Bronchial epithelial cell (primary cell): Measurements from ENCODE around the gene CUEDC1. TPM values are rescaled to one million over a fixed set of nuclear protein-coding genes. Genes with fewer than 3 reads are reported as not detected.

Experiments used
- DNase-seq: peaks from one replicate; pipeline ENCODE4 v3.0.0-alpha.2; 2010; ENCODE audit warnings: low read depth
- FAIRE-seq: peaks from 2 replicates; lab custom pipeline; 2011; peaks lifted over from hg19 to GRCh38; lab: Jason Lieb, UNC
- H3K27me3 ChIP-seq: 2 replicates; pipeline ENCODE4 v1.5.1; 2011; ENCODE audit warnings: low read length; ENCODE audit not compliant: control insufficient read depth, insufficient read depth
- H3K36me3 ChIP-seq: 2 replicates; pipeline ENCODE4 v1.5.1; 2011; ENCODE audit warnings: low read length; ENCODE audit not compliant: control insufficient read depth, insufficient read depth
- H3K4me3 ChIP-seq: 2 replicates; pipeline ENCODE4 v1.5.1; 2011; ENCODE audit warnings: mild to moderate bottlenecking, low read depth, low read length, control low read depth
- CTCF ChIP-seq: IDR thresholded peaks from 2 replicates; pipeline ENCODE4 v1.5.1; 2011; ENCODE audit warnings: mild to moderate bottlenecking, moderate library complexity, low read length, control low read depth, inconsistent platforms; ENCODE audit not compliant: insufficient read depth, severe bottlenecking
- total RNA-seq: library from RNA; depleted of rRNA; stranded (reverse); fragments of >200 nt; gene quantifications from 2 replicates; pipeline ENCODE4 v1.2.1, GENCODE V29; 2014

Gene CUEDC1
- total RNA-seq, 1 donor from 2014 or later, result 3.4 TPM

- TF ChIP-seq CTCF, result no peak
- Histone ChIP-seq H3K4me3 (no peak overlapping the region), H3K36me3 (peaks cover 4% of the 10 kb centered on the region), H3K27me3 (no peaks in the 10 kb centered on the region)
- no peak for DNase-seq
- FAIRE-seq, result no peak
These were observed 92.2 kb downstream of the CUEDC1 start for GRCh38 chr17:57862694-57863667.

GRCh38 chr17:57861790-57862693, 93.2 kb downstream of the CUEDC1 start:
- peaks cover 4% of the 10 kb centered on the region for H3K36me3 ChIP-seq
- FAIRE-seq, result no peak

DNA sequence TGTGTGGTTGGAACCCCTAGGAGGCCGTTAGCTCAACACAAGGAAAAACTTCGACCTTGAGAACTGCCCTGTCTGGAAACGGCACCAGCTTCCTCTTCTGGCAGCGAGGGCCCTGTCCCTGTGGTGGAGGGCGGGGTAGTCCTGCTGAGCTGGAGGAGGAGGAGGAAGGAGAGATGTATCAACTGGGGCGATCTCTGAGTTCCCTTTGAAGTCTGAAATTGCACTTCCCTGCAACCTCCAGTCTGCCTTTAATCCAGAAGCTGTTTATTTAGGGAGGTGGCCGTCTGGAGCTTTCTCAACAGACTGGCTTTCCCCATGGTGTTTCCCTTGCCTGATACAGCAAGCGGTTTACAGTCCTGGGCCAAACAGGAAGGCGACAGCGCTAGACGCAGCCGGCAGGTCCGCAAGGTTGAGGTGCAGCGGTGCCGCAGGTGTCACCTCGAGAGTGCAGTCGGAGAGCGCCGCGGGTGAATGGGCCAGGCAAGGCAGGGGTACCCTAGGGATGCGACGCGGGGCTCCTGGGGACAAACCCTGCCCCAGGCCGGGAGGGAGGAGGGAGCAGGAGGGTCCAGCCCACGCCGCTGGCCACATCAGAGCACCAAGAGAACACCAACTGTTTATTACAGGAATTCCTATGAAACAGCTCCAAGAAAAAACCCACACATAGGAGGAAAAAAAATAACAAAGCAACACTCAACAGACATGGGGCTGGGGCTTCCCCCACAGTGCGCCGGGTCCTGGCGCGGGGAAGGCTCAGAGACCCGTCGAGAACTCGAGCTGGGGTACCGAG, 94.0 kb downstream of the CUEDC1 start:
- FAIRE-seq (no peak), DNase-seq (no peak)
- peaks cover 1% of the 10 kb centered on the region for H3K36me3 ChIP-seq
- no peak for TF ChIP-seq CTCF
- H3K27me3 ChIP-seq, result no peaks in the 10 kb centered on the region
- peak overlapping the region; percentile 40 for H3K4me3 ChIP-seq

More at GRCh38 chr17:57861790-57862693, 93.2 kb downstream of the CUEDC1 start:
- DNase-seq, result no peak
- Histone ChIP-seq H3K4me3 (peak overlapping the region; percentile 40), H3K27me3 (no peaks in the 10 kb centered on the region)
- no peak for TF ChIP-seq CTCF

GRCh38 chr17:57860414-57860999, 94.7 kb downstream of the CUEDC1 start:
- no peak overlapping the region for H3K4me3 ChIP-seq

More at GRCh38 chr17:57860414-57860999, 94.7 kb downstream of the CUEDC1 start:
- FAIRE-seq (no peak), DNase-seq (no peak)
- no peaks in the 10 kb centered on the region for H3K27me3 ChIP-seq
- H3K36me3 ChIP-seq, result peaks cover 1% of the 10 kb centered on the region
- TF ChIP-seq CTCF, result no peak
